MM.1S (cell line): Measurements from ENCODE around the gene TTC24.

ENCODE experiments used
- CTCF ChIP-seq: fragments of 300-600 bp; sonication (generic); IDR thresholded peaks from 2 replicates; pipeline ENCODE4 v1.5.1; 2016; ENCODE audit warnings: antibody characterized with exemption, low read length, mixed read lengths
- EZH2 ChIP-seq: fragments of 300-600 bp; sonication (generic); optimal IDR thresholded peaks from 2 replicates; pipeline ENCODE3; 2017; ENCODE audit warnings: low read depth, mild to moderate bottlenecking, antibody characterized with exemption, low read length, mixed read lengths
- EZH2phosphoT487 ChIP-seq: fragments of 300-600 bp; sonication (generic); IDR thresholded peaks from 2 replicates; pipeline ENCODE4 v1.6.1; 2018; ENCODE audit warnings: antibody characterized with exemption, low read length

DNA sequence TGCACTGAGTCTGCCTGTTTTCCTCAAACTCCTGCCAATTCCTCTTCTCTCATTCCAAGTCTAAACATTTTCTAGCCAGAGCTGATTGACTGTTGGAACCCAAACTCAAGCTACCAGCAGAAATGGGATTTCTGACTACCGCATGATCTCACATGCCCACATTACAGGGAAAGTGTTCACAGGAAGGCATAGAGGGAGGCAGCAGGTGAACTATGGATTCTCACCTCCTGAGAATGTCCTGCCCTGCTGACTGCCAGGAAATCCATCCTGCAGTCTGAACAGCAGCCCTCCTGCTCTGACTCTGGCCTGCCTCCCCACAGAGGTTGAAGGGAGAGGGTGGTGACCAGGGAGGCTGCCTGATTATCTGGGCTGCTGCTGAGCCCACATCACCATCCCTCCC, 29.7 kb upstream of the TTC24 start:
- TF ChIP-seq CTCF (no peak), EZH2phosphoT487 (no peak), EZH2 (no peak)
